Type B pancreatic cell (in vitro differentiated cells): ENCODE results near the gene HPS1. TPM values are rescaled to one million over a fixed set of nuclear protein-coding genes. Genes with fewer than 3 reads are reported as not detected.

ENCODE experiments used
- DNase-seq: peaks from one replicate; pipeline ENCODE4 v3.0.0; 2021; ENCODE audit warnings: mixed read lengths; ENCODE audit not compliant: unreplicated experiment; ENCODE audit errors: extremely low spot score
- H3K27ac Mint-ChIP-seq: 2 replicates; pipeline ENCODE4 v1.8.0; 2021; ENCODE audit warnings: mild to moderate bottlenecking, mixed read lengths
- H3K27me3 Mint-ChIP-seq: 2 replicates; pipeline ENCODE4 v1.8.0; 2021; ENCODE audit warnings: mixed read lengths
- H3K36me3 Mint-ChIP-seq: 2 replicates; pipeline ENCODE4 v1.8.0; 2021; ENCODE audit warnings: mixed read lengths
- H3K4me1 Mint-ChIP-seq: one replicate; pipeline ENCODE4 v1.8.0; 2021; ENCODE audit warnings: mixed read lengths; ENCODE audit not compliant: unreplicated experiment
- H3K4me3 Mint-ChIP-seq: 2 replicates; pipeline ENCODE4 v1.8.0; 2021; ENCODE audit warnings: mild to moderate bottlenecking, mixed read lengths
- H3K9me3 Mint-ChIP-seq: 2 replicates; pipeline ENCODE4 v1.8.0; 2021; ENCODE audit warnings: mixed read lengths
- total RNA-seq: library from RNA; stranded (reverse); gene quantifications from 2 replicates; pipeline ENCODE4 v1.2.1, GENCODE V29; 2021; ENCODE audit warnings: low replicate concordance
- TF ChIP-seq, protein P1 (sequence below): fragments of 200-600 bp; sonication (generic); conservative IDR thresholded peaks from 2 replicates; pipeline ENCODE4 v1.5.0; 2021; ENCODE audit warnings: antibody characterized with exemption, mild to moderate bottlenecking

The HPS1 gene
- total RNA-seq, 1 donor from 2014 or later, result 60.5 TPM

DNA sequence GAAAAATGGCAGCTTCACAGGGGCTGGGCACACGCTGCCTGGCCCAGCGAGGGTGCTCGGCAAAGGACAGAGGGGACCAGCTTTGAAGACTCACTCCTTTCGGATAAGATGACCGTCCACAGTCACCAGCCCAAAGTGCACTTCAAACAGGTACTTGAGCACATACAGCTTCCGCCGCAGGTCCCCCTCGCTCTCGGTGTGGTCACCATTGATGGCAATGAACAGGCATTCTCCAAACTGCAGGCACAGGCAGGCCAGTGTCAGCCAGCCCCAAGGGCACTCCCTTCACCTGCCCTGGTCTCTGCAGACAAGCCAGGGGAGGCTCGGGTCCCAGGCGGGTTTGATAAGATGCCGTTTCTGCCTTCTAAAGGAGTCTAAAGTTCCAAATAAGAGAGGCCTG is 11.6 kb downstream of the HPS1 start:
- Mint-ChIP-seq H3K4me3 (no peak overlapping the region), H3K4me1 (no peaks in the 10 kb centered on the region), H3K27me3 (no peaks in the 10 kb centered on the region), H3K36me3 (peaks cover 62% of the 10 kb centered on the region), H3K9me3 (peaks cover 4% of the 10 kb centered on the region), H3K27ac (no peak overlapping the region)
- TF ChIP-seq, protein P1, sequence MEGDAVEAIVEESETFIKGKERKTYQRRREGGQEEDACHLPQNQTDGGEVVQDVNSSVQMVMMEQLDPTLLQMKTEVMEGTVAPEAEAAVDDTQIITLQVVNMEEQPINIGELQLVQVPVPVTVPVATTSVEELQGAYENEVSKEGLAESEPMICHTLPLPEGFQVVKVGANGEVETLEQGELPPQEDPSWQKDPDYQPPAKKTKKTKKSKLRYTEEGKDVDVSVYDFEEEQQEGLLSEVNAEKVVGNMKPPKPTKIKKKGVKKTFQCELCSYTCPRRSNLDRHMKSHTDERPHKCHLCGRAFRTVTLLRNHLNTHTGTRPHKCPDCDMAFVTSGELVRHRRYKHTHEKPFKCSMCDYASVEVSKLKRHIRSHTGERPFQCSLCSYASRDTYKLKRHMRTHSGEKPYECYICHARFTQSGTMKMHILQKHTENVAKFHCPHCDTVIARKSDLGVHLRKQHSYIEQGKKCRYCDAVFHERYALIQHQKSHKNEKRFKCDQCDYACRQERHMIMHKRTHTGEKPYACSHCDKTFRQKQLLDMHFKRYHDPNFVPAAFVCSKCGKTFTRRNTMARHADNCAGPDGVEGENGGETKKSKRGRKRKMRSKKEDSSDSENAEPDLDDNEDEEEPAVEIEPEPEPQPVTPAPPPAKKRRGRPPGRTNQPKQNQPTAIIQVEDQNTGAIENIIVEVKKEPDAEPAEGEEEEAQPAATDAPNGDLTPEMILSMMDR, result no peak
- no peak for DNase-seq

DNA sequence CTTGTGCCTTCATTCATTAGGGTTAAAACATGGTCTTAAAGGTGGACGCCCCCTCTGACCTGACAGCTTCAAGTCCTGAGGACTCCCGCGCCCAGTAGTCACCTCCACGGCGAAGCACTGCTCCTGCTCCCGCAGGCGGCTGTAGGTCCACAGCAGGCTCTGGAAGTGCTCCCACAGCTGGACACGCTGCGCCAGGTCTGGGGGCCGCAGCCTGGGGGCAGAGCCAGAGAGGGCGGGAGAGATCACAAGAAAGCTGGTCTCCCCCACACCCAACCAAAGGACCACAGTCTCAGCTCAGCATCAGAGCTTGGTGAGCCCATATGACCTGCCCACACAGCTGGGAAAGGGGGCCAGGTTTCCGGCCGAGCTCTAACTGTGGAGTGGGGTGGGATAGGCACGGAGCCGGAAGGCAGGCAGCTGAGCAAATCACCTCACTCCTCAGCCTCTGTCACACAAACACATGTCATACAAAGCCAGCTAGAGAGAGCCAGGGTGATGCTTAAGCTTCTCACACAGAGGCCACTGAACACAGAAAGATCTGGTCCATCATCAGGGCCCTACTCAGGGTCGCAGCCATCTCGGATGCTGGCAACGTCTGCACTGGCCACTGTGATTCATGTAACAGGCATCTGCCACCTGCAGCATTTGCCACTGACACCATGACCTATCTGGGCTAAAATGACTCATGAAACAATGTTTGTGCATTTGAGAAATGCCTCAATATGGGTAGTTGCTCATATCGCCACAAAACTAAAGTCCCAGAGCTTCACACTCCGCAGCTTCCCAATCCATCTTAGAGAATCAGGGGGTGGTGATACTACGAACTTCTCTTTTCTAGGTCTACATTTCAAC is 12.6 kb downstream of the HPS1 start:
- Mint-ChIP-seq H3K36me3 (peaks cover 52% of the 10 kb centered on the region), H3K27ac (no peak overlapping the region), H3K9me3 (no peaks in the 10 kb centered on the region)

DNA sequence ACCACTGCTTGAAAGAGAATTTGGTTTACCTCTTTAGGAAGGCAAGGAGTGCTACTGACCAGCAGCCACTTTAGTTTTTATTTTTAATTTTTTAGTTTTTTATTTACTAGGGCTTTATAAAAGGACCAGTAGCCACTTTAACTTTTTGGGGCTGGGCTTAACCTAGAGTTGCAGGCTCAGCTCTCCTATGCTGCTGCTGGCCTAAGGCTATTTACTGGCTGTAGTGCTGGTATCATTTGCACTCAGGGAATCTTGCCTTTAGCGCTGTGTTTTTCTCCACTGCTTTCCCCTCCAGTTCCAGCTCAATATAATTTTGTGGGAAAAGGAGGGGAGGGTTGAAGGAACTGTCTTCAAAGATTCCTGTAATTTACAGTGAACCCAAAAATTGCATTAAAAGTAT is 13.4 kb downstream of the HPS1 start:
- peaks cover 48% of the 10 kb centered on the region for H3K36me3 Mint-ChIP-seq
- TF ChIP-seq, protein P1, result no peak
- DNase-seq, result no peak

More for the DNA sequence above, 12.6 kb downstream of the HPS1 start:
- Mint-ChIP-seq H3K4me1 (no peaks in the 10 kb centered on the region), H3K27me3 (no peaks in the 10 kb centered on the region), H3K4me3 (no peak overlapping the region)
- DNase-seq, result no peak
- TF ChIP-seq, protein P1, result no peak

DNA sequence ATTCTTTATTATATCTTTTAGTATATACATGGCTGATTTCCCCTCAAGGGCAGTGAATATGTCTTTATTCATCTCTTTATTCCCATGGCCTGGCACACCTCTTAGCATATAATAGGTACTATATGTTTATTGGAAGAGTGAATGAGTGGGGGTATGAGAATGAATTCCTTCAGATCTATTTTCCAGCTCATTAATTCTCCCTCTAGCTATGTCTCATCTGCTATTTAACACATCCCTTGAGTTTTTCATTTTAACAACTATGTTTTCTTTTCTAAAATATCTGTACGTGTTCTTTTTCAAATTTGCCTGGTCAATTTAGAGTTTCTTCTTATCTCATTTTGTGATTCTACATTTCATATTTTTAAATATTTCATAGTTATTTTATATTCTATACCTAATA is 14.4 kb downstream of the HPS1 start:
- TF ChIP-seq, protein P1, result no peak
- Mint-ChIP-seq H3K4me1 (no peaks in the 10 kb centered on the region), H3K36me3 (peaks cover 44% of the 10 kb centered on the region), H3K27me3 (no peaks in the 10 kb centered on the region), H3K4me3 (no peak overlapping the region), H3K9me3 (no peaks in the 10 kb centered on the region), H3K27ac (no peak overlapping the region)
- no peak for DNase-seq

More for the DNA sequence above, 13.4 kb downstream of the HPS1 start:
- Mint-ChIP-seq H3K27ac (no peak overlapping the region), H3K4me3 (no peak overlapping the region), H3K27me3 (no peaks in the 10 kb centered on the region), H3K9me3 (no peaks in the 10 kb centered on the region), H3K4me1 (no peaks in the 10 kb centered on the region)

DNA sequence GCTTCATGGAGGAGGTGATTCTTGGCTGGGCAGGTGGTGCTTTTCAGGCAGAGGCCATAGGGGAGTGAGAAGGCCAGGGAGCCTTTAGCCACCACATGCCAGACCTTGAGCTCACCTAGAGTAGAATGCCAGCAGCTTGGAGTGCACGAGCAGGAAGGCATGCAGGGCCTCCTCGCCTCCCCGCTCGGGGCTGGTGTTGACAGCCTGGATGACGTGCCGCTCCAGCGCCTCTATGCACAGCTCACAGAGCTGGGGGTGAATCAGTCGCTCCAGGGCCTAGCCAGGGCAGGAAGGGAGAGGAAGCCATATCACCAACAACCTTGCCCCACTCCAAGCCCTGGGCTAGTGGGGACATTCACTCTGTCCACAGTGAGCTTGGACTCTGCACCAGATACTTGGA is 15.7 kb downstream of the HPS1 start:
- H3K4me1 Mint-ChIP-seq, result no peaks in the 10 kb centered on the region
- peaks cover 39% of the 10 kb centered on the region for H3K36me3 Mint-ChIP-seq
- no peak overlapping the region for H3K4me3 Mint-ChIP-seq
- TF ChIP-seq, protein P1, result no peak
- H3K9me3 Mint-ChIP-seq, result no peaks in the 10 kb centered on the region
- H3K27ac Mint-ChIP-seq, result no peak overlapping the region
- H3K27me3 Mint-ChIP-seq, result no peaks in the 10 kb centered on the region
- no peak for DNase-seq
